Suppressor macrophage treated with lipopolysaccharide for 1 hour (primary cell): Measurements from ENCODE around the gene GGA1.

Source experiments
- DNase-seq, 3 donors: peaks; one replicate each; pipeline ENCODE4 v3.0.0-alpha.2; 2020 to 2022

GGA1 gene

GRCh38 chr22:37610153-37610475, 1.5 kb downstream of the GGA1 start:
- peak; percentile 34 to 50 (median 41) for DNase-seq

GRCh38 chr22:37610480-37611129, 2.0 kb downstream of the GGA1 start:
- peak; percentile 93 to 96 (median 95) for DNase-seq

GRCh38 chr22:37611207-37611606, 2.6 kb downstream of the GGA1 start:
- peak in 2 of 3 donors; percentile 31 to 33 for DNase-seq

GRCh38 chr22:37616201-37617083, 7.8 kb downstream of the GGA1 start:
- DNase-seq: peak; percentile 46 to 68 (median 47)

- DNase-seq: no peak
Observed at GRCh38 chr22:37617431-37617830, 8.8 kb downstream of the GGA1 start.

GRCh38 chr22:37618072-37618656, 9.5 kb downstream of the GGA1 start:
- DNase-seq: no peak

GRCh38 chr22:37618674-37619073, 10.0 kb downstream of the GGA1 start:
- no peak for DNase-seq

- no peak for DNase-seq
Observed at GRCh38 chr22:37619991-37620390, 11.4 kb downstream of the GGA1 start.

GRCh38 chr22:37621352-37621860, 12.8 kb downstream of the GGA1 start:
- DNase-seq: no peak

- DNase-seq: peak; percentile 68 to 80 (median 71)
Observed at GRCh38 chr22:37623075-37624016, 14.7 kb downstream of the GGA1 start.

- DNase-seq: no peak
Observed at GRCh38 chr22:37624017-37624365, 15.4 kb downstream of the GGA1 start.

GRCh38 chr22:37624876-37625275, 16.2 kb downstream of the GGA1 start:
- DNase-seq: no peak

GRCh38 chr22:37625737-37626136, 17.1 kb downstream of the GGA1 start:
- no peak for DNase-seq

- DNase-seq: peak; percentile 28 to 54 (median 50)
Observed at GRCh38 chr22:37626144-37626543, 17.5 kb downstream of the GGA1 start.

- no peak for DNase-seq
Observed at GRCh38 chr22:37626556-37627075, 18.0 kb downstream of the GGA1 start.

GRCh38 chr22:37627121-37627520, 18.5 kb downstream of the GGA1 start:
- peak; percentile 37 to 39 (median 37) for DNase-seq

GRCh38 chr22:37627545-37627944, 18.9 kb downstream of the GGA1 start:
- DNase-seq: peak; percentile 39 to 45 (median 39)

- DNase-seq: no peak
Observed at GRCh38 chr22:37628830-37629229, 20.2 kb downstream of the GGA1 start.

- no peak for DNase-seq
Observed at GRCh38 chr22:37629928-37630327, 21.3 kb downstream of the GGA1 start.

GRCh38 chr22:37630839-37631435, 22.3 kb downstream of the GGA1 start:
- DNase-seq: no peak

GRCh38 chr22:37631448-37632173, 23.0 kb downstream of the GGA1 start:
- DNase-seq: peak in 1 of 3 donors; percentile 33
